ENCODE data around the gene WDR64. TPM values are rescaled to one million over a fixed set of nuclear protein-coding genes. Genes with fewer than 3 reads are reported as not detected.

WDR64 gene
- total and polyA plus RNA-seq, 2 experiments from 2014 or later: not detected

DNA sequence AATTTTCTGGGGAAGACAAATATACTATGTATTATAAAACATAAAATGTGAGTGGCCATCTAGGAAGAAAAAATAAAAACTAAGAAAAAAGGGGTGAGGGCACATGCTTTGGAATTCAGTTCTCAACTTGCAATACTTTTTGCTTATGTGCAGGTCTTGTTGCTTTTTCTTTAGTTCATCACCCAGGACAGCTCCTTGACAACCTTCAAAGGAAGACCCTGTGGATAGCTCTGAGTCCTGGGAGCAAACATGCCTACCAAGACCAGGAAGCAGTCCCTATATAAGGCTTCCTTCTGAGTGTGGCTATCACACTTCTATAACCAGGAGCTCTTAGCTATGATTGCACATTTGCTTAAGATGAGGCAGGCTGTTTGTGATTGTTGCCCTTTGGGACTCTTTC, 78.0 kb downstream of the WDR64 start:
- no peak overlapping the region for H3K27ac Mint-ChIP-seq
- Histone ChIP-seq H3K4me3 (no peak overlapping the region), H3K27ac (ENCODE audit: low read depth) (no peak overlapping the region), H3K4me1 (ENCODE audit: insufficient read depth) (no peaks in the 10 kb centered on the region), H3K9me2 (ENCODE audit: insufficient read depth) (no peaks in the 10 kb centered on the region), H3K4me2 (no peak overlapping the region), H4K20me1 (replicated peaks; ENCODE audit: insufficient read depth) (no peaks in the 10 kb centered on the region), H3F3A (replicated peaks; ENCODE audit: low read depth) (no peaks in the 10 kb centered on the region), H3K79me2 (replicated peaks; ENCODE audit: insufficient read depth) (no peaks in the 10 kb centered on the region), H2AFZ (no peak overlapping the region), H3K27me3 (ENCODE audit: insufficient read depth) (no peaks in the 10 kb centered on the region), H3K36me3 (ENCODE audit: insufficient read depth) (no peaks in the 10 kb centered on the region; the same call in 1 of the 2 replicates)
- no peaks in the 10 kb centered on the region for H3K36me3 Mint-ChIP-seq (ENCODE audit: low read depth)
- DNase-seq (ENCODE audit: low spot score) (no peak), ATAC-seq (peak; percentile 51; the same call in 2 of the 3 replicates)
- H3K27me3 Mint-ChIP-seq (ENCODE audit: insufficient read depth, low read depth, poor library complexity): peaks cover 1% of the 10 kb centered on the region
- no peaks in the 10 kb centered on the region for H3K9me3 Mint-ChIP-seq
- H3K4me1 Mint-ChIP-seq: no peaks in the 10 kb centered on the region
- TF ChIP-seq, protein P1, sequence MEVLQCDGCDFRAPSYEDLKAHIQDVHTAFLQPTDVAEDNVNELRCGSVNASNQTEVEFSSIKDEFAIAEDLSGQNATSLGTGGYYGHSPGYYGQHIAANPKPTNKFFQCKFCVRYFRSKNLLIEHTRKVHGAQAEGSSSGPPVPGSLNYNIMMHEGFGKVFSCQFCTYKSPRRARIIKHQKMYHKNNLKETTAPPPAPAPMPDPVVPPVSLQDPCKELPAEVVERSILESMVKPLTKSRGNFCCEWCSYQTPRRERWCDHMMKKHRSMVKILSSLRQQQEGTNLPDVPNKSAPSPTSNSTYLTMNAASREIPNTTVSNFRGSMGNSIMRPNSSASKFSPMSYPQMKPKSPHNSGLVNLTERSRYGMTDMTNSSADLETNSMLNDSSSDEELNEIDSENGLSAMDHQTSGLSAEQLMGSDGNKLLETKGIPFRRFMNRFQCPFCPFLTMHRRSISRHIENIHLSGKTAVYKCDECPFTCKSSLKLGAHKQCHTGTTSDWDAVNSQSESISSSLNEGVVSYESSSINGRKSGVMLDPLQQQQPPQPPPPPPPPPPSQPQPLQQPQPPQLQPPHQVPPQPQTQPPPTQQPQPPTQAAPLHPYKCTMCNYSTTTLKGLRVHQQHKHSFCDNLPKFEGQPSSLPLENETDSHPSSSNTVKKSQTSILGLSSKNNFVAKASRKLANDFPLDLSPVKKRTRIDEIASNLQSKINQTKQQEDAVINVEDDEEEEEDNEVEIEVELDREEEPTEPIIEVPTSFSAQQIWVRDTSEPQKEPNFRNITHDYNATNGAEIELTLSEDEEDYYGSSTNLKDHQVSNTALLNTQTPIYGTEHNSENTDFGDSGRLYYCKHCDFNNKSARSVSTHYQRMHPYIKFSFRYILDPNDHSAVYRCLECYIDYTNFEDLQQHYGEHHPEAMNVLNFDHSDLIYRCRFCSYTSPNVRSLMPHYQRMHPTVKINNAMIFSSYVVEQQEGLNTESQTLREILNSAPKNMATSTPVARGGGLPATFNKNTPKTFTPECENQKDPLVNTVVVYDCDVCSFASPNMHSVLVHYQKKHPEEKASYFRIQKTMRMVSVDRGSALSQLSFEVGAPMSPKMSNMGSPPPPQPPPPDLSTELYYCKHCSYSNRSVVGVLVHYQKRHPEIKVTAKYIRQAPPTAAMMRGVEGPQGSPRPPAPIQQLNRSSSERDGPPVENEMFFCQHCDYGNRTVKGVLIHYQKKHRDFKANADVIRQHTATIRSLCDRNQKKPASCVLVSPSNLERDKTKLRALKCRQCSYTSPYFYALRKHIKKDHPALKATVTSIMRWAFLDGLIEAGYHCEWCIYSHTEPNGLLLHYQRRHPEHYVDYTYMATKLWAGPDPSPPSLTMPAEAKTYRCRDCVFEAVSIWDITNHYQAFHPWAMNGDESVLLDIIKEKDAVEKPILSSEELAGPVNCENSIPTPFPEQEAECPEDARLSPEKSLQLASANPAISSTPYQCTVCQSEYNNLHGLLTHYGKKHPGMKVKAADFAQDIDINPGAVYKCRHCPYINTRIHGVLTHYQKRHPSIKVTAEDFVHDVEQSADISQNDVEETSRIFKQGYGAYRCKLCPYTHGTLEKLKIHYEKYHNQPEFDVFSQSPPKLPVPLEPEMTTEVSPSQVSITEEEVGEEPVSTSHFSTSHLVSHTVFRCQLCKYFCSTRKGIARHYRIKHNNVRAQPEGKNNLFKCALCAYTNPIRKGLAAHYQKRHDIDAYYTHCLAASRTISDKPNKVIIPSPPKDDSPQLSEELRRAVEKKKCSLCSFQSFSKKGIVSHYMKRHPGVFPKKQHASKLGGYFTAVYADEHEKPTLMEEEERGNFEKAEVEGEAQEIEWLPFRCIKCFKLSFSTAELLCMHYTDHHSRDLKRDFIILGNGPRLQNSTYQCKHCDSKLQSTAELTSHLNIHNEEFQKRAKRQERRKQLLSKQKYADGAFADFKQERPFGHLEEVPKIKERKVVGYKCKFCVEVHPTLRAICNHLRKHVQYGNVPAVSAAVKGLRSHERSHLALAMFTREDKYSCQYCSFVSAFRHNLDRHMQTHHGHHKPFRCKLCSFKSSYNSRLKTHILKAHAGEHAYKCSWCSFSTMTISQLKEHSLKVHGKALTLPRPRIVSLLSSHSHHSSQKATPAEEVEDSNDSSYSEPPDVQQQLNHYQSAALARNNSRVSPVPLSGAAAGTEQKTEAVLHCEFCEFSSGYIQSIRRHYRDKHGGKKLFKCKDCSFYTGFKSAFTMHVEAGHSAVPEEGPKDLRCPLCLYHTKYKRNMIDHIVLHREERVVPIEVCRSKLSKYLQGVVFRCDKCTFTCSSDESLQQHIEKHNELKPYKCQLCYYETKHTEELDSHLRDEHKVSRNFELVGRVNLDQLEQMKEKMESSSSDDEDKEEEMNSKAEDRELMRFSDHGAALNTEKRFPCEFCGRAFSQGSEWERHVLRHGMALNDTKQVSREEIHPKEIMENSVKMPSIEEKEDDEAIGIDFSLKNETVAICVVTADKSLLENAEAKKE (CRISPR knock-in tag; IDR thresholded peaks at IDR 0.05): no peak
- TF ChIP-seq, protein P2, sequence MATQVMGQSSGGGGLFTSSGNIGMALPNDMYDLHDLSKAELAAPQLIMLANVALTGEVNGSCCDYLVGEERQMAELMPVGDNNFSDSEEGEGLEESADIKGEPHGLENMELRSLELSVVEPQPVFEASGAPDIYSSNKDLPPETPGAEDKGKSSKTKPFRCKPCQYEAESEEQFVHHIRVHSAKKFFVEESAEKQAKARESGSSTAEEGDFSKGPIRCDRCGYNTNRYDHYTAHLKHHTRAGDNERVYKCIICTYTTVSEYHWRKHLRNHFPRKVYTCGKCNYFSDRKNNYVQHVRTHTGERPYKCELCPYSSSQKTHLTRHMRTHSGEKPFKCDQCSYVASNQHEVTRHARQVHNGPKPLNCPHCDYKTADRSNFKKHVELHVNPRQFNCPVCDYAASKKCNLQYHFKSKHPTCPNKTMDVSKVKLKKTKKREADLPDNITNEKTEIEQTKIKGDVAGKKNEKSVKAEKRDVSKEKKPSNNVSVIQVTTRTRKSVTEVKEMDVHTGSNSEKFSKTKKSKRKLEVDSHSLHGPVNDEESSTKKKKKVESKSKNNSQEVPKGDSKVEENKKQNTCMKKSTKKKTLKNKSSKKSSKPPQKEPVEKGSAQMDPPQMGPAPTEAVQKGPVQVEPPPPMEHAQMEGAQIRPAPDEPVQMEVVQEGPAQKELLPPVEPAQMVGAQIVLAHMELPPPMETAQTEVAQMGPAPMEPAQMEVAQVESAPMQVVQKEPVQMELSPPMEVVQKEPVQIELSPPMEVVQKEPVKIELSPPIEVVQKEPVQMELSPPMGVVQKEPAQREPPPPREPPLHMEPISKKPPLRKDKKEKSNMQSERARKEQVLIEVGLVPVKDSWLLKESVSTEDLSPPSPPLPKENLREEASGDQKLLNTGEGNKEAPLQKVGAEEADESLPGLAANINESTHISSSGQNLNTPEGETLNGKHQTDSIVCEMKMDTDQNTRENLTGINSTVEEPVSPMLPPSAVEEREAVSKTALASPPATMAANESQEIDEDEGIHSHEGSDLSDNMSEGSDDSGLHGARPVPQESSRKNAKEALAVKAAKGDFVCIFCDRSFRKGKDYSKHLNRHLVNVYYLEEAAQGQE (IDR thresholded peaks at IDR 0.05; ENCODE audit: unreplicated experiment): peak; percentile 64
- H3K4me3 Mint-ChIP-seq: no peak overlapping the region
